Measurements from ENCODE around the gene PGBD5.
A peak's percentile ranks its signal among the peaks of the same experiment; 100 is the strongest.

PGBD5 gene

DNA sequence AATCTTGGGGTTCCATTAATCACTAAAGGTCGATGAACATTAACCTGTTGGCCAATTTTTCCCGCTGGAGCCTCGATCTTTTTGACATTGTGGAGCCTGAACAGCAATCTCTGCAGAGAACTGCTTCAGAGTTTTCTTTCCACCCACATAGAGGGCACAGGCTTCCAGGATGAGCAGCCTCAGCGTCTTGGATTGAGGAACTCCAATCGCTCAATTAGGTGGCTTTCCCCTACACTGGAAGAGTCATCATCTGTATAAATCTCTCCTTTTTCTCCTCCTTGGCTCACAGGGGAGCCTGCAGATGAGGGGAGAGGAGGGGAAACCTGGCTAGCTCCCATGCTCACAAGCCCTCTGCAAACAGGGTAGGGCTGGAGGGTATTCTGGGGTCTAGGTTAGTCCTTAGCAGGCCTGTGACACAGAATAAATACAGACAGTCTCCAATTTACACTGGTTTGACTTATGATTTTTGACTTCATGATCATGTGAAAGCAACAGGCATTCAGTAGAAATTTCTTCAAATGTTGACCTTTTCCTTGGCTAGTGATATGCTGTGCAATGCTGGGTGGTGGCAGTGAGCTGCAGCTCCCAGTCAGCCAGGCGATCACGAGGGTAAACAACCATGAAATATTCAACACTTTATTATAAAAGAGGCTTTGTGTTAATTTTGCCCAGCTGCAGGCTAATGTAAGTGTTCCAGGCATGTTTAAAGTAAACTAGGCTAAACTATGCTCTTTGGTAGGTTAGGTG is 80.8 kb downstream of the PGBD5 start:
- DNase-seq, result no peak

DNA sequence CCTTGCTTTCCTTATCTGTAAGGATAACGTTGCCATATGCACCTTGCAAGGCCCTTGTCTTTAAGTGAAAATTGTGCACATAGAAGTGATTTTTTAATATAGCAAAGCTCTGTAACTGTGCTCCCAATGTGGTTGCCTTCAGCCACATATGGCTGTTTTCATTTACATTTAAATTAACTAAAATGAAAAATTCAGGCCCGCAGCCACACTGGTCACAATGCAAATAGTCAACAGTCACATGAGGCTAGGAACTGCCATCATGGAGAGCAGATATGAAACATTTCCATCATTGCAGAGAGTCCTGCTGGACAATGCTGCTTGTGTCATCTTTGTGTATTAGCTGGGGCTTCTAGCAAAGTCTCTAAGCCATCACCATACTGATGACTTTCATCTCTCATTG is 83.4 kb downstream of the PGBD5 start:
- no peak for DNase-seq

DNA sequence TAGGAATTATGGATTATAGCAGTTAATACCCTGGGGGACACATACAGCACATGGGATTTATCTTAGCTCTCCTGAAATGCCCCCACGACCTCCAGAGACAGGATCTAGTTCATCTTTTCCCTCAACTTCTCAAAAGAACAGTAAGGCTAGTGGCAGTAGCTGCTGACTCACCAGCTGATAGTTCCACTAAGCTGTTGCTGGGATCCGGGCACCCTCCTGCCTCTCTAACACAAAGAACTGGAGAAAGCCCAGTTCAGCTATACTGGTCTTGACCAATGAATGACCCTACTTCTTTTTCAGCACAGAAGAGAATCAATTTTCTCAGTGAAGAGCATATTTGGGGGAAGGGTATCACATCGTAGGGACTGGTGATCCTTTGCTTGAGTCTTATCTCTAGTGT is 84.1 kb downstream of the PGBD5 start:
- DNase-seq, result no peak

DNA sequence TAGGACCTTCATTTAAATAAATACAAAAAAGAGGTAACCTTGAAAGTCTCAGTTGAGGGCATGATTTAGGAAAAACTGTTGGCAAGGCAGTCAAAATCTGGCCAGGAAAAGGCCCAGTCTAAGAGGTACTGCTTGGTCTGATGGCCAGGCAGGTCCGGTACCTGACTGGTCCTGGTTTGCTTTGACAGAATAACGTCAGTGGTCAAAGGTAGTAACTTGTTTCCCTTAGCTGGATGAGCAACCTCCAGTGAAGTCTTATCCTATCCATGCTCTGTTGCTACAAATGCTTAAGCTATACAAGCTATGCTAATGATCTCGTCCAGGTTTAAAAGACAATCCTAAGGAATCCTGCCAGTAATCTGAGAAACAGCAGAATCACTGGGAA is 85.0 kb downstream of the PGBD5 start:
- DNase-seq, result no peak

DNA sequence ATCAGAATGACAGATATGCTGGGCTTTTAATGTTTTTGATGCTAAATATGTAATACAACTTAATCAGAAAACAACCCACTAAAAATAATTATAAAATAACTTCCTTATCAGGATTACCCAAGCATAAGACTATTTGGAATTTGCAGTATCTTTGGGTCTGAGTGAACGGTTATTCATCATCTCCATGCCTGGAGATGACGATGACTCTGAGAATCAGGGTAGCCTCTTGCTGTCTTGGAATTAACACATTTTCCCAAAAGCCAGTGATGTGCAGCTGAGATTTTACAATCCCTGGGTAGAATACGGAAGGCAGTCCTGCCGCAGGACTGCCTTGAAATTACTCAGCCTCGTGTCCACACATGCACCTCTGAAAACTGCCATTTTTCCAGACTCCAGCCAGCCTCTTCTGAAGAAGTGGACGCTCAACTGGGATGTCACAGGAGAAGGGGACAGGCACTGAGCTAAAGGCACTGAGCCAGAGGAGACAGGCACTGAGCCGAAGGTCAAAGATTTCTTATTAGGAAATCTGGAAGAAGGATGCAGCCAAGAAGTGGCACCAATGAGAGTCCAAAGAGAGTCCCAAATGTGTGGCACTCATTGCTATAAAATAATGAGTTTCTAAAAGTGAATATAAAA is 85.5 kb downstream of the PGBD5 start:
- DNase-seq, result no peak

DNA sequence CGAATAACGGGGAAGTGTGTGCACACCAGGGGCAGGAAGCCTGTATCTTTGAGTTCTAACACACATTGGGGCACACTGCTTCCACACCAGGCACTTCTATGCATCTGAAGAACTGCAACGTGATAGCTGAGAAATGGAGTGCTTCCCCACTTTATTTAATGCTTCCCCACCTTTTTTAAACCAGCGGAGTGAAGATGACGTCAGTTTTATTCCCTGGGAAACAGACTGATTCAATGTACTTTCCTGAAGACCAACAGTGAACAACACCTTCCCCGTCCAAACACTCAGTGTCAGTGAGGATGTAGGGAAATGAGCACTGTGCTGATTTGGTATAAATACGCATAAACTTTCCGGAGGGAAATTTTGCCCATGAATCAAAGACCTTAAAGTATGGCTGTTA is 87.1 kb downstream of the PGBD5 start:
- no peak for DNase-seq

DNA sequence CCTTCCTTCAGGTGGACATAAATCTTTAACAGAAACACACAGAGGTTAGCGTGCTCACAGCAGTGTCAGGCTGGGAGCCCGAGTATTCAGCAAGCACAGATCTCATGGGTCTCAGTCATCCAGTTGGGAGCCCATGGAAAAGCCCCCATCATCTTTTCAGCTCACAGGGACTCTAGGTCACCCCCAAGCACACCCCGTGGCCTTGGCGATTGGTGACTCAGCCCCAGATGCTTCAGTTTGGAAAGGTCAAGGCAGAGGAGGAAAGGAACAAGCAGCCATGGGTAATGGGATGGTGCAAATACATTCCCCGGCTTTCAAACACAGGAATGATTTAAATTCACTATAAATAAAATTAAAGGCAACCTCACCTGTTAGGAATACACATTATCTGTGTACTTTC is 88.9 kb downstream of the PGBD5 start:
- no peak for DNase-seq

DNA sequence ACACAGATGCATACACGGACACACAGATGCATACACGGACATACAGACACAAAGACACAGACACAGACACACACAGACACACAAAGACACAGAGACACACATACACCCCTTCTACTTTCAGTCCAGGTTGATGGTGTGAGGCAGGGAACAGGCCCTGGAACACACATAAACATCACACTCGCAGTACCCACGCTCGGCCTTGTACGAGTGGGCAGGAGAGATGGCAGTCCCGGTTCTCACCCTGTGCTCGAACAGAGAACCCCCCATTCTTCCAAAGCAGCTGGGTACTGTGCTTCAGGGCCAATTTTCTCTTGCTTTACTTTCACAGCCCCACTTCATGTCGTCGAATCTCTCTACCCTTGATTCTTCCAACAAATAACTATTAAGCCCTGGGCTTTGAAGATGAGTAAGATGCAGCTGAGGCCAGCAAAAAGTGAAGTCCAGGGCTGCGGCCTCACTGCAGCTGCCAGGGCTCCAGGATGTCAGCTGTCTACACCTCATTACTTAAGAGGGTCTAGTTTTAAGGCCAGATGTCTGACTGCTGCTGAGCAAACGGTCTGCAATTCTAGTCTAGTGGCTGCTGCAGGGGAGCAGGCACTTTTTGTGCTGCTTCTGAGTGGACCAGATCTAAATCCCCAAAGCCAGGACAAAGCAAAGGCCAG is 90.1 kb downstream of the PGBD5 start:
- no peak for DNase-seq

DNA sequence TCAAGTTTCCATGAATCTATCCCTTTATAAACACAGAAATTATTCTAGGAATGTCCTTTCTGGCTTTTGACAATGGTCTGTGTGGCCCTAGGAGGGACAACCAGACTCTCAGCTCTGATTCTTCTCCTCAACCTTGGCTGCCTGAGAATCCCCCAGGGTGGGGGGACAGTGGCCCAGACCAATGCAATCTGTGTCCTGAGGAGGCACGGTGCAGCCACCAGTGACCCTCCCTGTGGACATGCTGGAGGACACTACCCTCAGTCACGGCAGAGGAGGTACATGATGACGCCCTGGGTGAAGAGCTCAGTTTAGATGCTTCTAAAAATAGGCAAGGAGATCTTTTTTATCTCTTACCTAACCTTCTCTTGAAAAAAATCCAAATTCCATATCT is 91.7 kb downstream of the PGBD5 start:
- no peak for DNase-seq

DNA sequence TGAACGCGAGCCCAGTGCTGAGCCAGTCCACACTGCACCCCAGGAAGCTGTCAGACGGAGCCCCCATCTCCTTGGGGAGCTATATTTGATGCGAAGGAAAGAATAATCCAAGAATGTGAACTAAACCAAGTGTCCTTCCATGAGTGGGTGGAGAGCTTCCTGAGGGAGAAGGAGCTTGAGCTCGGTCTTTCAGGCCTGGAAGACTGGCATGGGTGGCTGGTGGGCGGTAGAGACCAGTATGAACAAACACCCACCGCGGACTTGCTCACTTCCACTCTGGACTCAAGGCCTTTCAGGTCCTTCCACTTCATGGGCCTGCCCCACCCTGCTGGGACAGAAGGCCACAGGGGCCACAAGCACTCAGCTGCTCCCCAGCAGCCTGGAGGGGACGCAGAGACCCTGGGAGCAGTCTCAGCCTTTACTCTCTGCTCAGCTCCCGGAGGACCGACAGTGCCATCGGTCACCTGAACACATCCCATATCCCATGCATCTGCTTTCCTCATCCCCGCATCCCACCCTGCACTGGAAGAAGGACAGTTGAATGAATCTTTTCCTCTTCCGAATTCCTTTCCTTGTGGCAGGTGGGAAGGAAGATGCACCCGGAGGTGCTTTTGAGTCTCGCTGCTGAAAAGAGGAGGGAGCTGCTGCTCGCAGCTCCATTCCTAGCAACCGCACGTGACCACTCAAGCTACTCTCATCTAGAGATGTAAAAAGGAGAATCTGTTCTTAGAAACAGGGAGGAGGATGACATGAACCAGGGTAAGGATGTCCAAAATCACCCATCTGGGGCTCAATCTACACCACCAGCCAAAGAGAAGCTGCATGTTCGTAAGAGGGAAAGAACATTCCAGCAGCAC is 92.3 kb downstream of the PGBD5 start:
- no peak for DNase-seq

DNA sequence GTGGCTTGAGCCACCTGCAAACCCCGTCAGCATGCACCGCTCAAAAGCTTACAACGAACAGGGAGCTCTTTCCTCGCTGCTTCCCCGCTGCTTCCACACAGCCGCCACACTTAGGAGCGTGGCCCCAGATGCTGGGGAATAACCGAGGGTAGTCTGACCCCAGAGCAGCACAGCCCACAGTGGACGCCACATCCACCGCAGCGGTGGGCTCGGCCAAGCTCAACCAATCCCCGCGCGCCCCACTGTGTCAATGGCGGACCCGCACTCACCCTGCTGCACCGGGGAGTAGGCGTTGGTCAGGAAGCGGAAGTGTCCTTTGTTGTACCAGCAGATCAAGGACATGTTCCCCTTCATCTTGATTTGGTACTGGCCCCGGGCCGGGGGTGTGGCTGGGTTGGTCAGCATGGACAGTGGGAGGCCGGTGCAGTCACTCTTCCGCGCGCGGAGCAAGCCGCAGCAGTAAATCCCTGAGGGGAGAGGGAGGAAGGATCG is 93.5 kb downstream of the PGBD5 start:
- DNase-seq, result no peak

DNA sequence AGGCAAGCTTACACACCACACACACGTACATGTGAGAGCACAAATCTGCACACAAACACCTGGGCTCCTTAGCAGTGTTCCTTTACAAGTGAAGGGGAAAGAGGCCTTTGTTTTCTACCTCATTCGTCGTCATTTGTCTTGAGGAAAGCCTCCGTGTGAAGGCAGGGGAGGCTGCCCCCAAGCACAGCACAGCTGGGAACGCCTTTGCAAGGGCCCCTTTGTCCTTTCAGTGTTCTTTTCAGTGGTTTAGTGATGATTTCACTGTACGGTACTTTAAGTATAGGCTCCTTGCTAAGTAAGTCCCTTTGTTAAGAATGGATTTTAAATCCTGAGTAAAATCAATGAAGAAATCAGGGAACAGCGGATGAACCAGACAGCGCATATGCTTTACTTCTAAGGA is 94.1 kb downstream of the PGBD5 start:
- no peak for DNase-seq

DNA sequence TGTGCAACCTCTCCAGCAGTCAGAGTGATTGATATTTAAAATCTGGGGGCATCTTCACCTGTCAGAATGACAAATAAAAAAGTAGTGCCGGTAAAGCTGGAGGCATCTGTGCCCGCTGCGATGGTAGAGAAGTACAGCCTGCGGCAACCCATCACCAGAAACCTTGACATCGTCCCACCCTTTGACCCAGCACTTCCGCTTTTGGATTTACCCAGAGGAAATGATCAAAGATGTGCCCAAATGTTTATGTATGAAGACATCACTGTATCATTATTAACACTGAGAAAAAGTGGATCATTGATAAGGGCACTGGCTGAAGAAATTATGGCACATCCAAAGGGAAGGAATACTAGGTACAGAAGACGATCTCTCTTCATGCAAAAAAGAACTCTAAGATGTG is 96.0 kb downstream of the PGBD5 start:
- DNase-seq, result no peak

DNA sequence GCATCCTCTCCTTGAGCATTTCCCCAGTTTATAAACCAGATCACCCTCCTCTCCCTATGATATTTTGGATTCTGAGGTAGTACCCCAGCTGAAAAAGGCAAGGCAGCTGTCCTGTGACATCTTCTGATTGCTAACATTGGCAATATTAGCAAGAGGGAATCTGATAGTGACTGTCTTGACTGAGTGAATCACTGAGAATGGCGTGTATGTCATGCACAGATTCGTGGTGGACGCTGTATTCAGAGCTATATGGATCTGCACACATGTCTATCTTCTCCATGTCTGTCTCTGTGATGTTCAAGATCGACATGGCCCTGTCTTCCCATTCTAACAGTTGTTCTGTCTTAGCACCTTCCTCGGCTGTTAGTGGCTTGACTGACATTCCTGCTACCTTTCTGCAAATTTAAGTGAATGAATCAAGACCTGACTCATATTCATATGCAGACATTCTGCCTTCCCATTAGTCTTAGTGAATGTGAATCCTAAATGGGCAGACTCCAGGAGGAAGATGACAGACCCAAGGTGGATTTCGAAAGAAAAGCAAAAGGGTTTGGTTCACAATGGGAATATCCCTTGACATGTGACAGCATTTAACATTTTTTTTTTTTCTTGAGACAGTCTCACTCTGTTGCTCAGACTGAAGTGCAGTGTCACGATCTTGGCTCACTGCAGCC is 97.7 kb downstream of the PGBD5 start:
- no peak for DNase-seq

DNA sequence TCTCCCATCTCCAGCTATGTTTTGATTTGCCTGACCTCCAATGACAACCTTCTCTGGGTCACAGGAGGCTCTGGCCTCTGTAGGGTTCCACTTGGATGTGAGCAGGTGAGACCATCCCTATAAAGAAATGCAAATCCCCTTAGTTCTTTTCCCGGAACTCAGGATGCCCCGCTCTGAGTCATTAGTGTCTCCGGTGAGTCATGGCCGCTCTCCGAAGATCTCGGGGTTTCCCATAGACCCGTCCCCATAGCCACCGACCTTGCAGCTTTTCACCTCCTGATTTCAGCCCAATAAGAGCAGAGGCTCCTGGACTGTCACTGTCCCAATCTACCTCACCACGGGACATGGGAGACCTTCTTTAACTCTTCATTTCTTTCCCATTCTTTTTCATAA is 98.2 kb downstream of the PGBD5 start:
- peak; percentile 51 to 64 for DNase-seq

DNA sequence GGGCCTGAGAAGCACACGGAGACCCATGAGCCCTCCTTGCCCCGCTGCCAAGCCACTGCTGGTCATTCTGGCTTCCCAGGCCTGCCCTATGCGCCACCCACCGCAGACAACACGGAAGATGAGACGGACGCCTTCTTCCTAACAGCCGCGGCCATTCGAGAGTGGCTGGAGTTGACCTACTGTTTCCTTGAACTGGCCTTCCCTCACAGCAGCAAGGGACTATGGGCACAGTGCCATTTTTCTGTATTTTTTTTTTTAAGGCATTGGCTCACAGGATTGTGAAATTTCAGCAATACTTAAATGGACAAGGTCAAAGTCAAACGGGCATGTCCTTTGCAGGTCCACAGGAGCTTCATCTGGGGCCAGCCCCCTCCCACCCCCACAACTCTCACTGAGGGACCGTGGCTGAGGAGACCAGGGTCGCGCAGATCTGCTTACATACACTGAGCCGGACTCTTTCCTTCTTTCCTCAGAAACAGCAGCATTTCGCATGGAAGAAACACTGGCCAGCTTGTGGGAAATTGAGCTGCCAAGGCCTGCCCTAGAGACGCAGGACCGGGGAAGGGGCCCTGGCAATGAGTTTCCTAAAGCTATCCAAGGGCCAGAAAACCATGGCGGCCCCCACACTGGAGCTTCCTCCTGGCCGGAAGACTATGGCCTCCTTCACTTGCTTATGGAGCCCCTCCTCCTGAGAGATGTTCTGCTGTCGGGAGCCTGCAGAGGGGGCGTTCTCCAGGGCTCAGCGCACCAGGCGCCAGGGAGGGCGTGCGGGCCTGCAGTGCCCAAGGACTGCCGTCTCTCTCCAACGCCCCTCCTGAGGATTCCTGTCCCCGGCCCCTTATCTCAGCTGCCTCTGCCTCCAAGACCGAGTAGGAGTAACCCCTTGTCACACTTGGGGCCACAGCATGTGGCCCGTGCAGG is 98.9 kb downstream of the PGBD5 start:
- no peak for DNase-seq

DNA sequence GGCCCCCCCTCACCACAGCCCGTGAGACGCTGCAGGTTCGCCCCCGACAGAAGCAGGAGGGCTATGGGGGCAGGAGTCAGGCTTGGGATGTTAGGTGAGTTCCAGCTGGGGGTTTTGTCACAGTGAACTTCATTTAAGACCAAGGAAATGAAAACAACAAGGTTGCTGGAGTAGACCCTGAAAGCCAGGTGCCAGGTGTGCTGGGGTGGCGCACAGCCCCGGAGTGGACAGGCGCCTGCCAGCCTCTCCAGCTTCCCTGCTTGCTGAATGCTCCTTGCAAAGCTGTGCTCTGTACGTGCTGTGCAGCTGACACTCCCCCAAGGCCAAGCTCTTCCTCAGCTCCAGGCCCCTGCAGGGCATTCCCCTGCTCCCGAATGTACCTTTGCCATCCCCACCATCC is 102.4 kb downstream of the PGBD5 start:
- no peak for DNase-seq

DNA sequence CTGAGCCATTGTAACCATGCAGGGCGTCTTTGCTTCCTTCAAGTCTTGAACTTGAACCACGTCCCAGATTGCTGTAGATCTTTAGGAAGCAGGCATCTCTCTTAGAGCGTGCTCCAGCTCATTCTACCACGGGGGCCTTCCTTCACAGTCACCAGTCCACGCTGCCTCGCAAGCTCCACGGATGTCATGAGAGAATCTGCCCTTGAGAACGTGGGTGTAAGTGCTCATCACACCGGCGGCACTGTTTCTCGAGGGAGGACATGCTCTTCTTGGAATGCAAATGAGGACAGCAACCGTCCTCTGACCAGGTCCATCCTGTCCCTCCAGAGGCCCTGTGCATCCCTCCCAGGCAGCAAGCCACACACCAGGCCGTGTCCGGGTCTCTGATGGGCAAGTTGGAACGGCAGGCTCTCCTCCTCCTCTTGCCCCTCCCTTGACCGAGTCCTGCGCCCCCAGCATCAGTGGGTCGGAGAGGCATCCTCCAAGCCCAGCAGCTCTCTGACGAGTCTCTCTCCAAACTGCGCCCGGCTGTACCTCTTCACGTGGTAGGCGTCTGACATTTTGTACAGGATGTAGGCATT is 103.1 kb downstream of the PGBD5 start:
- DNase-seq, result no peak

DNA sequence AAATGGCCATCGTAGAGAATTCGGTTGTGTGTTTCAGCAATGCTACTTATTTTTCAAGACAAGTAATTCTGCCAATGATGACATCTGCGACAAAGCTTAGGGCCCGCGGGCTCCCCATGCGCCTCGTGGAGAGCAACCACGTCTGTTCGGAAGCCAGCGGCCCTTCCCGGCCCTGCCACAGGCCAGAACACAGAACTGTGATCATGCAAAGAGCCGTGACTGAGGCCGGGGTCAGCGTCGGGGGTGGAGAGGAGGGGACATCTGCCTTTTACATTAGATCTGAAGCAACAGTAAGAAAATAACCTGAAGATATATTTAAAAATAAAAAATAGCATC is 103.7 kb downstream of the PGBD5 start:
- DNase-seq, result no peak

DNA sequence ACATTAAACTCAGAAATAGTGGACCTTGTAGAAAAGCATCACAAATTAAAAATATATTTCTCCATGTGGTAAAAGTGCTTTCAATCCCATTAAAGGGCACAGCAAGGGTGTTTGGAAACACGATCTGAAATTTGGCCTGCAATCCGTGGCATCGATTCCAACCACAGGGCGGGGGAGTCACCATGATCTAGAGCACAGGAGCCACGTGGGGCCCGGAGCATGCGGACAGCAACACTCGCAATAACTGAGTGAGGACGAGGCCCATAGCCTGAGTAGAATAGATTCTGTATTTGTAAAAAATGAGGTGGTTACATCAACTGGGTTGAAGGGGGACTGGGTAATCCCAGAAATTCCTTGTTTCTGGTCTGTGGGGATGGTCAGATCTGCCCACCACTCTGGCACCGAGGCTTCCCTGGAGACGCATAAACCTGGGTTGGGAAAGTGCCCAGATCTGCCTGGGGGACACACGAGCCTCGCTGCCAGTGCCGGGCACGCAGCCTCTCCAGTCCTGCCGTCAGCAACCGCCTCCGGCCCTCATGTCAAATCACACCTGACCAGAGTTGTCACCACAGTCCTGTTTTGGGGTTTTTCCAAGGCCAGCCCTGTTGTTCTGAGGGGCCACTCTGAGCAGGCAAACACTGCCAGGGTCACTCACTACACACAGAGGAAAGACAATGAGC is 104.3 kb downstream of the PGBD5 start:
- no peak for DNase-seq

DNA sequence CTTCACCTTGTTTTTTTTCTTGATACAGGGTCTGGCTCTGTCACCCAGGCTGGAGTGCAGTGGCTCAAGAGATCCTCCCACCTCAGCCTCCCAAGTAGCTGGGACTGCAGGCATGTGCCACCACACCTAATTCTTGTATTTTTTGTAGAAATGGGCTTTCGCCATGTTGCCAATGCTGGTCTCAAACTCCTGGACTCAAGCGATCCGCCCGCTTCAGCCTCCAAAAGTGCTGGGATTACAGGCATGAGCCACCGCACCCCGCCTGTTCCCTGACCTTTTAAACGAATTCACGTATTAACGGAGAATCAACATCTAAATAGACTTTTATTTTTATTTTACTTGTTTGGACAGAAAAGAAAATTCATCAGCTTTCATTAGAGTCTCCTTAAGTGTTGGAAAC is 104.8 kb downstream of the PGBD5 start:
- no peak for DNase-seq

Data from activated T-cell treated with anti-CD3 and anti-CD28 coated beads, Interleukin-2, amount 50 U/mL, for 48 hours (primary cell).